GM23338 (cell line): ENCODE data around the gene NCL. TPM values are rescaled to one million over a fixed set of nuclear protein-coding genes. Genes with fewer than 3 reads are reported as not detected.

Experiments
- CREB1 ChIP-seq: fragments of 250-450 bp; sonication (Bioruptor Pico); IDR thresholded peaks from 2 replicates; pipeline ENCODE4 v1.5.0; 2020; ENCODE audit warnings: low read depth, mild to moderate bottlenecking, moderate library complexity
- ETS1 ChIP-seq: IDR thresholded peaks from 2 replicates; pipeline ENCODE4 v1.6.1; 2016; ENCODE audit warnings: antibody characterized with exemption
- EZH2phosphoT487 ChIP-seq: fragments of 200-600 bp; sonication (generic); IDR thresholded peaks from one replicate; pipeline ENCODE4 v1.8.1; 2018; ENCODE audit warnings: antibody characterized with exemption; ENCODE audit not compliant: unreplicated experiment
- NANOG ChIP-seq: IDR thresholded peaks from 2 replicates; pipeline ENCODE4 v1.6.1; 2016; ENCODE audit warnings: antibody characterized with exemption, borderline replicate concordance
- REST ChIP-seq: IDR thresholded peaks from one replicate; pipeline ENCODE4 v1.6.1; 2018; ENCODE audit warnings: antibody characterized with exemption; ENCODE audit not compliant: unreplicated experiment
- STAT1 ChIP-seq: IDR thresholded peaks from one replicate; pipeline ENCODE4 v1.6.1; 2016; ENCODE audit warnings: antibody characterized with exemption; ENCODE audit not compliant: unreplicated experiment
- ZNF114 ChIP-seq: fragments of 250-450 bp; sonication (Bioruptor Pico); IDR thresholded peaks from 2 replicates; pipeline ENCODE4 v1.5.0; 2020; ENCODE audit warnings: mild to moderate bottlenecking, moderate library complexity
- ZNF331 ChIP-seq: fragments of 250-450 bp; sonication (Bioruptor Pico); IDR thresholded peaks from 2 replicates; pipeline ENCODE4 v1.5.0; 2020; ENCODE audit warnings: low read depth, mild to moderate bottlenecking, moderate library complexity
- ZNF462 ChIP-seq: fragments of 250-450 bp; sonication (Bioruptor Pico); IDR thresholded peaks from 2 replicates; pipeline ENCODE4 v1.5.0; 2020; ENCODE audit warnings: mild to moderate bottlenecking, moderate library complexity
- polyA plus RNA-seq: library from polyadenylated mRNA; unstranded; fragments of >200 nt; fragmentation: Nextera tagmentation; extraction: Ambion mirVana; gene quantifications from 2 replicates; pipeline ENCODE4 v1.2.1, GENCODE V29; 2016
- total RNA-seq: library from RNA; depleted of rRNA; stranded (reverse); fragments of >200 nt; shearing (Covaris generic); gene quantifications from 2 replicates; pipeline ENCODE4 v1.2.3, GENCODE V29; 2014

Gene NCL
- total and polyA plus RNA-seq, 2 experiments from 2014 or later = 678 to 2,269 TPM

DNA sequence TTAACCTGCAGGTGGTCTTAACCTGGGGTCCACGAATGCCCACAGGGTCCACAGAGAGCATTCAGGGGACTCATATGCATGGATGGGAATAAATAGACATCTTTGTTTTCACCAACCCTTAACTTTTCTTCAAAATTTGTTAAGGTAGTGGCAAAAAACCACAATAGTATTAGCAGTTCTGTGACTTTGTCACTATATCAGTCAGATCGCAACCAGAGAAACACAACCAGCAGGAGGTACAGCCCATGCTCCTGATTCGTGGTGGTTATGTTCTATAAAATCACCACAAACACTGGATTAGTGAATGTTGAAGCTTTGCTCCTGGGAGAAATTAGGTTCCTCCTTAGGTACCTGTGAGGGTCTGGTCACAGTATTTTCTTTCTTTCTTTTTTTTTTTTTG lies 37.2 kb downstream of the NCL start (continued):
- TF ChIP-seq ZNF462 (no peak), CREB1 (CRISPR knock-in tag) (no peak), ETS1 (no peak), STAT1 (no peak), EZH2phosphoT487 (no peak), ZNF114 (CRISPR knock-in tag) (no peak), REST (no peak), ZNF331 (no peak), NANOG (no peak)
